SK-N-DZ (cell line): ENCODE data around the gene KDM4C.

ENCODE experiments used
- DNase-seq: peaks from one replicate; pipeline ENCODE4 v3.0.0-alpha.2; 2015; ENCODE audit warnings: low spot score

Gene KDM4C

DNA sequence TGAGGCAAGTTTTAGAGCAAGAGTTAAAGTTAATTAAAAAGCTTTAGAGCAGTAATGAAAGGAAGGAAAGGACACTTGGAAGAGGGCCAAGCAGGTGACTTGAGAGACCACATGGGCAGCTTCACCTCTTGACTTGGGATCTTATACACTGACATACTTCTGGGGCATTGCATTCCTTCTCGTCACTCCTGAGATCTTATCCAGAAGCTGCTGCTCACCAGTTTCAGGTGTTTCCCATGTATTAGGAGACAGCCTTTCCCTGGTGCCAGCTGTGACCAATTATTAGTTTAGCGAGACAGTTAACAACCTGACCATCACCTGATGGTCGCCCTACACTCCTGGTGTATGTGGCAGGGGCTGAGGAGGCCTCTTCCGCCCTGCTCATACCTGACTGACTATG is 382.1 kb downstream of the KDM4C start:
- no peak for DNase-seq

DNA sequence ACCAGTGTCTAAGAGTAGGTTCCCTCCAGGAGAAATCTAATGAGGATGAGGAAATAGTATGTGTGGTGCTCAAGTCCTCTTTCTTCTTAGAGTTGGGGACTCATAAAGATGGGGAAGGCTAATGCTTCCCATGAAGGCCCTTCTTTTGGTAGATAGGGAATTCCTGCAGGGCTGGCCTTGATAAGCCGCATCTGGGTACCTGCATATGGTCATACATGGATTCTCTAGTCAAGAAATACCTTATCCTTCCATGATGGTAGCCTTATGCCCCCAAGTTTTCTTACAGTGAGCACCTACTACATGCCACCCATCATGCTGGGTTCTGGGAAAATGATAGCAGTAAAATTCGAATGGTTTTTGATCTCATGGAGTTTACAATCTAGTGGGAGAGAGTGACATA is 382.6 kb downstream of the KDM4C start:
- DNase-seq, result no peak

DNA sequence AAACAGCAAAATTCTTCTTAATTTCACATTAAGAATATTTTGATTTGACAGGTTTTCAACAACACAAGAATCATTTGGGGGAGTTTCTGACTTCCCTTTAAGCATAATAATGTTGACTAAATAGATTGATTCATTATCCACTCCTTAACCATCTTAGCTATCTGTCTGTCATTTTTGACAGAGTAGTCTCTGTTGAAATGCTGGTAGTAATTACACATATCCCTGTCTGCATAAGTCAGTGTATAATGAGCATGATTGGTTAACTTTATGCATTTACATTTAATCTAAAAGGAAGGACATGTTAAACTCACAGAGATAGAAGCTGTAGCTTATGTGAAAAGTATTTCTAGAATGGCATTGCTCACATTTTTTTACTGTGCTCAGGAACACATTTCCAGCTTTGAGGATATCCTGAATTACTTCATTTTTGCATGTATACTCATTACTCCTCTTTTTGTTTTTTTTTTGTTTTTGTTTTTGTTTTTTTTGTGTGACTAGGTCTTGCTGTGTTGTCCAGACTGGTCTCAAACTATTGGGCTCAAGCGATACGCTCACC is 385.9 kb downstream of the KDM4C start:
- DNase-seq, result no peak

DNA sequence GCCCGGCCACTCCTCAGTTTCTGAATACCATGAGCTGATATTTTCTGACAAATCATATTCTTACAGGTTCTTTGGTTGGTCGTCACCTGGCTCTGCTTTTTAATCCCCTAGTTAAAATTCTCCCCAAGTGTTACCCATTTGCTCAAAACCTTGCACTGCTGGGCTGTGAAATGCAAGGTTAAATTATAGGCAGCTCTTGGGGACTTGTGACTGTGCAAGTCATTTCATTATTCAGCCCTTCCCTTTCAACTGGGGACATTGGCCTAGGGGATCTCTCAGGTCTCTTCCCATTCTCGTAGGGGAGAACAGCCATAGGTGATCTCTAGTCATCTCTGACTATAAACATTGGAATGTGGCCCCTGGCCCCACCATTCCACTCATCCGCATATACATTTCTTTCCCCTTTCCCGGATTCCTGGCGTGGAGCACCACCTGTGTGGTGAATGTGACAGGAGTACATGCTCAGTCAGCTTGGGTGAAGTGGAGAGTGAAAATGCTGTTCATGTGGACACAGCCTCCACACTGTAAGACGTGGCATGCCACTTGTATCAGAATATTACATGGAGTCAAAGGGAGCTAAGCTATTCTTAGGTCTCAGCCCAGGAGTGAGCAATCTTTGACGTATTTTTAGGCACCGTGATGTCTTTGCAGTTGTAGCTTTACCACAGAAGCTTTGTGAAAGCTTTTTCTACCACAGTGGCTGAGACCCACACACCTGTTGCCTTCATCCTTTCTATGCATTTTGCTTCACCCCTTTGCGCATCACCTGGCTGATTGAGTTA is 386.7 kb downstream of the KDM4C start:
- DNase-seq, result no peak

DNA sequence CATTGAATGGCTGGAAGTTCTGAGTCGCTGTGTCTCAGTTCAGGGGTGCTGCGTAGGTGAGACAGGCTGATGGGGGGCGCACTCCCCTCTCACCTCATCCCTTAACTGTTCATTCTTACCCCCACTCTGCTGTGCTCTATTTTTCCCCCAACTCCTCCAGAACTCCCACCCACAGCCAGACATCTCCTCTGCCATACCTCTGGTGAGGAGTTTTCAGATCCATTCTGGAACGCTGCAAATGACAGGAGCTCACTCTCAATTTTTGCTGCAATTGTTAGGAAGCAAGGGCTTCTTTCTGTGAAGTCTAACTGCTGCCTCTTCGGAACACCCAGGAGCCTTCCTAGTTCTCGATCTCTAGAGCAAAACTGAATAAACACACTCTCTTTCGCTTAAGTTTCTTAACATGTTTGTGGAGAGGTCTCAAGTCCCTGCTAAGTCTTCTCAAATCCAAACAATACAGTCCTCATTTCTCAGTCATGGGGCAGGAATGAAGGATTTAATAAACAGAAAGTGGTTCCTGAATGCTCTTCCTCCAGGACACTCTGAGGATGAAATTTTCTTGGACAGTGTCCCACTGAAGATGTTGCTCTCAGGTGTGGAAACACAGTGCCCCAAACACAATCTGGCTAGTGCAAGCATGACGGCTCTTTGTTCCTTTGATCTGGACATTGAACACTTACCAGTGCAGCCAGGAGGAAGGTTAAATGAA is 387.7 kb downstream of the KDM4C start:
- no peak for DNase-seq

DNA sequence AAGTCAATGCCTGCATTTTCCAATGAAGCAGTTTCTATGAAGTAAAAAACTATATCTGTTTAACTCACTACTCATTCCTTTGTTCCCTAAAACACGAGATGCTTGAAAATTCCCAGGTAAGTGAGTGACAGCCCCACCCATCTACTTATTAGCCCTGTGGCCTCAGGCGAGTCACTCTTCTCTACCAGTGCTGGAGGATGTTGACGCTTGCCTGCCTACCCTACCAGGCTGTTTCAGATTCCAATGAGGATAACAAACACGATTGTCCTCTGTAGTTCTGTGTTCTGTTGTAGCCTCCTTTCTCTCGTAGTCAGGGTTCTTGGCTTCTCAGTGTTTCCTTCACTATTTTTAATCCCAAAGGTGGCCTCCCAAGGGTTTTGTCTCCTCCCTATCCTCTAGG is 388.8 kb downstream of the KDM4C start:
- no peak for DNase-seq

DNA sequence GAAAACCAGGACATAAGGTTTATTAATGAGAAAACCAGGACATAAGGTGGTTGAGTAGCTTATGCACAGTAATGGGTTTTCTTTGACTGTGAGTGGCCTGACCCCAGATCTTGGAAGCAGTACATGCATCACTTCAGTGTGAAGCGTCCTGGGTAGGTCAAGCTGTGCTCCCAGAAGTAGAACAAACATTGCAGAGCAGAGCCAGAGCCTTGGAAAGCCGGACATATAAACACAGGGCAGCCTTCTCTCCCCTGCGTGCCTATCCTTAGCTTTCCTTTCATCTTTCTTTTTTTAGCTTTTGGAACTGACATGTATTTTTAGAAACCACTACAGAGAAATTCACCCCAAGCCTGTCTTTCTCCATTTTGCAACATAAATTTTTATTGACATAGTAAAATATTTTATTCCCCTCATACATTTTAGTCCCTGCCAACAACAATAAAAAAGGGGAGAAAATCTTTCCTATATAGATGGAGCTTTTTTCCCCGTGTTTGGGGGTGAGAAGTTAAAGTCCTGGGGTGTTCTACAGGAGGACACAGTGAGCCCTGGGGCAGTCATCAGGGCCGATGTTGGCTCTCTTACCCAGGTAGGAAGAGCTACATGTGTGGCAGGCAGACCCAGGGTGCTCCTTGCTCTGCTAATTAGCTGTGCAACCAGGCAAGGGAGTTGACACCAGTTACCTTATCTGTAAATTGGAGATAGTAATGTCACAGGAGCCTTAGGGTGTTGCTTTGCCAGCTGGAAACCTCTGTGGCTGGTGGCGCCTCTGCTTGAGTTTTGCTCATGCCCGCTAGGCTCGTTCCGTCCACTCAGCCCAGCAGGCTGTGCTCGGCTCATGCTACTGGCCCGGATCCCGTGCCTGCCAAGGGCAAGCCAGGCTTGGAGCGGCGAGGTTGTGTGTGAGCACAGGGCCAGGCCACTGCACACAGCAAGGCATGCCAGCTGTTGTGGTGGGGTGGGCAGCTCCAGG is 389.6 kb downstream of the KDM4C start:
- no peak for DNase-seq

DNA sequence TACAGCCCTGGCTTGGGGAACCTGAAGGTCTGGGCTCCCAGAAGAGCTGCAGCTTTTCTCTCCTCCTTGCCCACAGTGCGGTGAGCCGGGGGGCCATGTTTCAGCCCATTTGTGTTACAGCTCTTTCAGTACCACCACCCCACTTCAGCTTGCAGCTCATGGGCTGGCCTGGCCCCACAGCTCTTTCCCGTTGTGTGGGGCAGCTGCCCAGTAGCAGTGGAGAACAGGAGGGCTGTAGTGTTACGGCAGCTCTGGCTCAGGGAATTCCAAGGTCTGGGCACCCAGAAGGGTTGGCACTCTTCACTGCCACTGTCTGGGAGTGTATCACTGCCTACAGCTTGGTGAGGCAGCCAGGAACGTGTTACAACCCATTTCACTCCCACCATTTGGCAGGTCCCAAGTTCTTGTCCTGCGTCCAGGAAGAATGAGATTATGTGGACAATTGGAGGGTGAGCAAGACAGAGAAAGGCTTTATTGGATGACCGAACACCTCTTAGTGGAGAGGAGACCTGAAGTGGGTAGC is 390.5 kb downstream of the KDM4C start:
- no peak for DNase-seq

DNA sequence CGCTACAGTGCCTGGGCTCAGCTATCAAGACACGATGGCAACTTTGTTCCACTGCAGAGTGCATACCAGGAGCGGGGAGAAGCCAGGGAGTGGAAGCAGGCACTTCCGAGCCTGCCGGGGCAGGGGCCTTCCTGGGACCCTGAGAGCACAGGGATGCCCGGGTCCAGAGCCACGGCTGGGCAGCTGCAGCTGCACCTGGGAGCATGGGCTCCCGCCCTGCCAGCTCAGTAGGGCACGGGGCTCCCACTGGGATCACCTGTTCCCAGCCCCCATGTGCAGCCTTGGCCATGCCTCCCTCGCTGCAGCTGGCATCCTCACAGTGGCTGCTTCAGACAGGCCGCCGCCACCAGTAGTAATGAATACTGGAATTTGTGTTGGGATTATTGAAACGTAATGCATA is 391.5 kb downstream of the KDM4C start:
- no peak for DNase-seq

DNA sequence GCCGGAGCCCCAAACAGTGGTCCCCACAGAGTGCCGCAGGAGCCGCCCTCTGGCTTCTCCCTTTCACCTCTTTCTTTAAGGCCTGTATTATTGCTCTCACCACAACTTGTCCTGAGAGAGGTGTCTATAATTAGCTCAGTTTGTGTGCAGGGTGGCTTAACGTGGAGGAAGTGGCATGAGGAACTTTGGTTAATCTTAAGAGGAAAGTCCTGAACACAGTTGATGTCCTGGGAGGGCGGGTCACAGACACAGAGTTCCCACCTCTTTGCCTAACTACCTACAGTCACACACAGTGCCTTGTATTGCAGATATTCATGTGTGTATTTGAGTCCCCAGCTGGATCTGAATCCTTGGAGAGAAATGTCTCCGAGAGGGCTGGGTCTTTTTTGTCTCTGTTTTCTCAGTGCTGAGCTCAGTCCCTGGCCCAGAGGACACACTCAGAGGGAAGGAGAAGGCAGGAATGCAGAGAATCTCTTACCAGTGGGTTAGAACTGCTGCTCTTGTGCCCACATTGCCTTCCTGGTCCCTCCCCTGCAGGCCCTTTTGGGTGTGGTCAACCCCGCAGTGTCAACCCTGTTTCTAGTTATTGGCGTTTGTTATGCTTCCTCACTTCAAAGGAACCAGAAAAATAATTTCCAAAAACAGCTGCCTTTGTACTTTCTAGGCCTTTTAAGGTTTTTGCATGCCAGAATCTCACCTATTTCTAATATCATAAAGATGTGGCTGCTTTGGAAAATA is 392.5 kb downstream of the KDM4C start:
- no peak for DNase-seq

DNA sequence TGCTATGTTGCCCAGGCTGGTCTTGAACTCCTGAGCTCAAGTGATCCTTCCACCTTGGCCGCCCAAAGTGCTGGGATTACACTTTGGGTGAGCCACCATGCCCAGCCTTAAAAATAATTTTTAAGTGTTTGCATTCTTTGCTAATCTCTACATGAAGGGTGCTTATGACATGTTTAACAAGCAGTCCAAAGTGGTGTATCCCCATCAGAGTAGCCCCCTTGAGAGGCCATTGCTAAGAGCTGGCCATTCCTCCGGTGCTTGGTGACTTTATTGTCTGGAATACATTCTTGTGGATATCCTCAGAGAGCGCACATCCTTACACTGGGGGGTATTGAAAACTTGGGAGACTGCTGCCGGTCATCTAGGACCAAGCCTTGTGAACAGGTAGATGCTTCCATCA is 395.4 kb downstream of the KDM4C start:
- DNase-seq, result no peak

DNA sequence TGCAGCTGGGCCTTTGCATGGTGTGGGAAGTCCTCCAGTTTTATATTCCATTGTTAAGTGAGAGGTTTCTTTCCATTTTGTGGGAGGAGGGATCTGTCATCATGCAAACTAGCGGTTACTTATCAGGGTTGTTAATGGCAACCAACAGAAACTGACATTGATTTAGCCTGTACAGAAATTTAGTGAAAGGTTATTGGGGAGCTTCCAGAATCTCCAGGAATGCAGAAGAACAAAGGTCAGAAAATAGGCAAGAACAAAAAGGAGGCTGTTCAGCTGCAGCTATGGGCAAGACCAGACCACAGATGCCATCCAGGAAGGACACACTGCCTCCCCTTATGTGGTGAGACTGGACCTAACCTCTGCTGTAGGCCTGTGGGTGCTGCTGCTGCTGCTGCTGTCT is 395.8 kb downstream of the KDM4C start:
- DNase-seq, result no peak

DNA sequence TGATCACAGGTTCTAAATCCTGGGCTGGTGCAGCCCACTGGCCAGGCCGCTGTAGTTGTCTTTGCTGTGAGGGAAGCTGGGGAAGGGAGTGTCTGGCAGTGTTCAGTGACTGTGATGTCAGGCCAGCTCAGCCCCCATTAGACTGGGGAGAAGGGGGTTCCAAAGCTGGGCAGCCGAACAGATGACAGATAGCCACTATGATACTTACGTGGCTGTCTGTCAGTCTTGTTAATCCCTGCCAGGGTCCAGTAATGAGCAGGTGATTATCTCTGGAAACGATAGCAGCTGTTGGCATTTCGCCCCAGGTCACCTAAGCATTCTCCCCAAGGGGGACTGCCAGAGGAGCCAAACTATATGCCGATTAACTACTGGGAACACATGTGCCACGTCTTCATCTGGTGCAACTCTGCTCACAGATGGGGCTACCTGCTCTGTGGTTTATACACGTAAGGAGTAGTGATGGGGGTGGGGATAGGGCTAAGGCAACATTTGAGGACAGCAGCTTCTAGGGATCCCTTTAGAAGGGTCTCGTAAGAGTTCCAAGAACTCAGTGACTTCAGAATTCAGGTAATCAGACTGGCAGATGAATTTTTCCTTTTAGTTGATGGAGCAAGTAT is 396.3 kb downstream of the KDM4C start:
- DNase-seq, result no peak

DNA sequence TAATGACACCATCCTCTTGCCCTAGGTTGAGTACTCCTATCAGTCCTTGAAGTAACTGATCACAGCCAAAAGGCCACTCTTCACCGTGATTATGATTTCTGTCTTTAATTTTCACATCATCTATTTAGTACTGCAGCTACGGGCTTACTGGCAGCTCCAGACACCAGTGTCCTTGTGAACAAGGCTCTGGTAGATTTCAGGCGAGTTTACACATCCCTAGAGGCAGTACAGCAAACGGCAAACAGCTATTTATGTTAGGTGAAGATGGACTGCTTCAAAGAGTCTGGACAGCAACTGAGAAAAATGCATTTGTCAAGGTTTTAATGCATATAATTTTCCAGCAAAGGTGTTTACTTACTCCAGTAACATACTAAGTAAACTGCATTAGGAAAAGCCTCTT is 396.9 kb downstream of the KDM4C start:
- DNase-seq, result no peak

DNA sequence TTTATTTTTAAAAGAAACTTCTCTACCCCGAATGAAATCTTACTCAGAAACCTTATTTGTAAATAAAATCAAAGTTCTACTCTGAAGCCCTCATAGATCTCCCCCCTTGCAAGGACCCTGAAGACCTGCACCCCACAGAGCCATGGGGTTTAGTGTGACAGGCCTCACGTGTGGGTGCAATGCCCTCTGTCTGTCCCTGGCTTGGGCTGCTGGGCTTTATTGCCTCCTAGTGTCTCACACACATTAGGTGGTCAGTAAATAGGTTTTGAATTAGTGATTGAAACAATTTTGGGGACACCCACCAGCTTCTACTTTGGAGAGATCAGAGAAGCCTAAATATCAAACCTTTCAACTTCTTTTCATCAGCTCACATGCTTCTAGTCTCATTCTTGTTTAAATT is 403.7 kb downstream of the KDM4C start:
- DNase-seq, result no peak

DNA sequence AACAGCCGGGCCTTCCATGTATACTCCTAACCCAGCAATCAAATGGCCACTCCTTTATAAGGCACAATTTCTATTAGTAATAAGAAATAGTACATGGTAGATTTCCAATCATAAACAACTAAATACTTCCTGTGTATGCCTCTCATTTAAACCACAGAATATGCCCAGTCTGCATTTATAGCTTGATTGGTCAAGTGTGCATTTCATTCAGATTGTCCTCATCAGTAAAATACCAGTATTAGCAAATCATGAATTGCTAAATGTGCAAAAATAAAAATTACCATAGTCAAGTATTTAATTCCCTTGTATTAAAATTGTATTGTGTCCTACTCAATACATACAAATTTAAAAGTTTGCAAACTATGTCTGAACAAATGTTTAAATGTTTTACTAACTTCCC is 406.2 kb downstream of the KDM4C start:
- no peak for DNase-seq

DNA sequence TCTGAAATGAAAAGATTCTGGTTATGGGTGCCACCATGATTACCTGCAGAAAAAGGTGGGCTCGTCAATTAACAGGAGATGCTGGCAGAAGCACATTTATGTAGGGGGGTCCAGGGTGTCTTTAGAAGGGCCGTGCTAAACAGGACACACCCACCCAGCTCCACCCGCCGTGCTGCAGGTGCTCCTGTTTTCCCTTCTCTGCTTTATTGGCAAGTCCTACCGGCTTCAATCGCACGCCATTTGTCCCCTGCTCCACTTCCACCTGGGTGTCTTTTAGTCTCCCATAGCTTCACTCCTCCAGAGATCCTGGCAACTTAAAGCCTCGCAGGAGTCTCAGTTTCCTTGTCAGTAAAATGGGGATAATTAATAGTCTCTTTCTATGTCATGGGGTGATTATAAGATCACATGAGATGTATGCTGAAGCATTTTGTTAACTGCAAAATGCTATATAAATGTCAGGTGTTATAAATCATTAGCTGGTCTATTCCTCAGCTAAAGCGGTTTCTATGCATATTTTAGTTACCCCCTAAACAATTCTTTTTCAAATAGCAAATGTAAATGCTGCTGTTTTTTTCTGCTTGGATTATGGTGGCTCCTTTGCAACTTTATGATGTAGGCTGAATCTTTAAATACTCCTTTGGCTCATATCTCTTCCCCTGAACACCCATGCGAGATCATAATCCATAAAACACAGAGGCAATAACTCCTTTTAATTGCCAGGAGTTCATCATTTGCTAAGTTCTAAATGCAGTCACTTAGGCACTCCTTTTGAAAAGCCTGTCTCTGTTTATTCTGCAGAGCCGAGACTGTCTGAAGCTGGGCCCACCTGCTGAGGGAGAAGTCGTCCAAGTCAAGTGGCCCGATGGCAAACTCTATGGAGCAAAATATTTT is 406.9 kb downstream of the KDM4C start:
- no peak for DNase-seq

DNA sequence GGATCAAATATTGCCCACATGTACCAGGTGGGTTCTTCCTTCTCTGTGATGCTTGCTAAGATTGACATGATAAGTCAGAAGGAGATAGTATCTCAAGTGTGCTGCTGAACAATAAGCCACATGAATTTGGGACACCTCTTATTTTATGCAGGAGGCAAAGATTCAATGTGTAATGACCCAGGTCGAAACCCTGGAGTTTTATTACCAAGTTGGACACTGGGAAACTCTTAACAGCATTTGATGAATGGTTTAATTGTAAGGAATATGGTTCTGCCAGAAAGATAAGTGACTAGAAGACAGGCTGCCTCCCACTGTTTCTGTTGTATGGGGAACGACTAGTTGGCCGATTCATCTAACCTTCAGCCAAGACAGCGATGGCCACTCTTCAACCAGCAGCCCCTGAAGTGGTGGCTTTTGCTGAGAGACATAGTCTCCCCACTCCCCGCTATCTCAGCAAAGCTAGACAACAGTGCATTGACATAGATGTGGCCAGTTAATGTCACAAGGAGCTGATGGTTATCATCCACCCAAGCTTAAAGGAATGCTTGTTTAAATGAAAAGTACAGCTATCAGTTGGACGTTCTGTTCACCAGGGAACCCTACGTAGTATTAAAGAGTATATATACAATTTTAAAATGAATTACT is 407.7 kb downstream of the KDM4C start:
- no peak for DNase-seq

DNA sequence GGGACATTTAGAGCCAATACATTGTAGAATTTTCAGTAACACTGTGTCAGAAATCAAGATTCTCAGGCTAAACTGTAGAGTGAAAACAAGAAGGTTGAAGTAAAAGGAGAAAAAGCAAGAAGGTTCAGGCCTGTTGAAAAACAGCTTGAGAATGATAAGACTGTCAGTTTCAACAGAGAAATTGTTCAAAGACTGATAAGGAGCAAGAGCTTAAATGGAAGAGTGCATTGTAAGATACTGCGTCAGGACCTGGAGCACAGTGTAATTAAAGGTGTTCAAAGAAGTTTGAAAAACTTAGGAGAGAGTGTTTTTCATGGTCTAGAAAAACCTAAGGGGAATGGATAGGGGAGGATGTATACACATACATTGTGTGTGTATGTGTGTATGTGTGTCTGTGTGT is 408.3 kb downstream of the KDM4C start:
- DNase-seq, result no peak
